ENCODE measurements around the gene ARG2.

ARG2 gene

DNA sequence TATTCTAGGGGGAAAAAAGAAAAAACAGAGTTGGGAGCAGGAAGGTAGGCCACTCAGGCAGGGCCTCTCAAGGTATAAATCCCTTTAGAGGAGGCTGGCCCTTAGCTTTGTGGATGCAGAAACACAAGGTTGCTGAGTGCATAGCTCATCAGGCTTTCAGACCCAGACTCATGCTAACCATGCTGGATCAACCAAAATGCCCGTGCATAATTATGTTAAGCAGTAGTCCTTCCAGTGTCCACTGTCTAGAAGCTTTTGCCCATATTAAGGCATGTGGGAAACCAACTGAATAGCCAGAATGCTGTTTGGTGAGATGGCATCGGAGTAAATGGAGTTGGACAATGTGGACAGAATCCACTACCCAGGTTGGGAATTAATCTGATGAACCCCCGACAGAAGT lies 18.9 kb downstream of the ARG2 start:
- H3K27ac Mint-ChIP-seq = no peak overlapping the region
- no peak overlapping the region for H3K4me3 Mint-ChIP-seq
- ATAC-seq (replicated peaks) = no peak

DNA sequence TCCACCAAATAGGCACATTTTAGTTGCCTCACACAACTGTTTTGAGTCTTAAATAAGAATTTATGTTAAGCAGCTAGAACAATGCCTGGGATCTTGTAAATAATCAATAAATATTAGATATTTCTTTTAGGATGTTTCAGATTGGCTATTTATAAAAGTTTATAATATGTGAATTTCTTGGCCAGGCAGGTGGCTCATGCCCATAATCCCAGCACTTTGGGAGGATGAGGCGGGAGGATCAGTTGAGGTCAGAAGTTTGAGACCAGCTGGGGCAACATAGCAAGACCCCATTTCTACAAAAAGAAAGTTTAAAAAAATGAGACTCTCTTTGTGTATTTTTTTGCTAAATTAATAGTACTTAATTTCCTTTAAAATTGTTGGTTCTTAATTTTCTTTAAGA lies 21.8 kb downstream of the ARG2 start:
- no peak for DNase-seq
- Mint-ChIP-seq H3K9me3 (no peaks in the 10 kb centered on the region), H3K27me3 (no peaks in the 10 kb centered on the region), H3K36me3 (peaks cover 12 to 22% of the 10 kb centered on the region in 2 donors), H3K4me1 (no peaks in the 10 kb centered on the region), H3K4me3 (no peak overlapping the region), H3K27ac (no peak overlapping the region)
- no peak for ATAC-seq (replicated peaks)

More for the DNA sequence above, 18.9 kb downstream of the ARG2 start:
- H3K36me3 Mint-ChIP-seq = peaks cover 7 to 12% of the 10 kb centered on the region in 2 donors
- no peaks in the 10 kb centered on the region for H3K4me1 Mint-ChIP-seq
- no peak for DNase-seq
- no peaks in the 10 kb centered on the region for H3K9me3 Mint-ChIP-seq
- H3K27me3 Mint-ChIP-seq = no peaks in the 10 kb centered on the region

DNA sequence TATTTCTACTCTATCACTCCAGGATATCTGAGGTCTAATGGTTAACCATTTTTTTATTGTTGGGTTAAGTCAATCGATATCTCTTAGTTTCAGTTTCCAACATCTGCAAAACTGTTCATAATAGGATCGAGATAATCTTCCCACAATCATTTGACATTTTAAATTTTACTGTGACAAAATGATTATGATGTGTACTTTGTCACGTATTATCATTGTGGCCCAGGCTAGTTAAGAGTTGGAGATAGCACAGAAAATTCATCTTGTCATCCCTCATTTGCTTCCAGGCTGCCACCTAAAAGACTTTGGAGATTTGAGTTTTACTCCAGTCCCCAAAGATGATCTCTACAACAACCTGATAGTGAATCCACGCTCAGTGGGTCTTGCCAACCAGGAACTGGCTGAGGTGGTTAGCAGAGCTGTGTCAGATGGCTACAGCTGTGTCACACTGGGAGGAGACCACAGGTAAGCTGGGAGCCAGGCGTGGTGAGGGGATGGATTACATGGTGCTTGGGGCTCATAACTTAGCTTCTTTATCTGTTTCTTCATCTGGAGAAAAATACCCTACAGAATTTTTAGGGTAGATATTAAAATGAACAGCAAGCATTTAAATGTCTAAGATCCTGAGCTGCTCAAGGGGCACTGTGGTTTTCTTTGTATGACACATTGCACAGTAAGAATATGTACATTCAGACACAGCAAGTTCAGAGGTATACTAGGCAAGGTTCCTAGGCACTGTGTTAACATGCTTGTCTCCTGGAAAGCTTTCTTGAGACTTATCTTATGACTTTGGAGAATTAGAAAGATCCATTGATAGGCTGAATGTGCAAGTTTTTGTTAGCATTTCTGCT lies 22.4 kb downstream of the ARG2 start:
- Mint-ChIP-seq H3K4me1 (no peaks in the 10 kb centered on the region), H3K4me3 (no peak overlapping the region), H3K36me3 (peaks cover 12 to 29% of the 10 kb centered on the region in 2 donors), H3K9me3 (no peaks in the 10 kb centered on the region), H3K27me3 (no peaks in the 10 kb centered on the region), H3K27ac (peak overlapping the region; percentile 38)
- ATAC-seq (replicated peaks) = no peak
- no peak for DNase-seq

DNA sequence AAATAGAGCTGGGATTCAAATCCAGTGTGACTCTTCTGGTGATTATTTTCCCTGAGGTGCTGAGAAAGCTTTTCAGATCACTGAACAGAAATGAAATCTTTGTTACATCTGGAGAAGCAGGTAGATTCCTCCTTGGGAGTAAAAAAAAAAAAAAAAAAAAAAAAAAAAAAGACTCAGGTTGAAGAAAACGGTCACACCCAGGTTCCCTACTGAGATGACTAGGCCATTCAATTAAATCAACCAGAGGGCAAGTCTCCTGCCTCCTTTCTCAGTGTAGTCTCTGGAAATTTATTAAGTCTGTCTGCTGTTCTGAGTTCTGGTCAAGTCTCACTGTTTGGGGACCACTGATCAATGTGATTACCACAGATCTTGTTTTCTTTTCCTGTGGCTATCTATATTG lies 24.0 kb downstream of the ARG2 start:
- H3K27ac Mint-ChIP-seq = no peak overlapping the region
- no peak overlapping the region for H3K4me3 Mint-ChIP-seq
- no peaks in the 10 kb centered on the region for H3K9me3 Mint-ChIP-seq
- ATAC-seq (replicated peaks) = no peak
- DNase-seq = no peak
- H3K36me3 Mint-ChIP-seq = peaks cover 12 to 30% of the 10 kb centered on the region in 2 donors
- H3K4me1 Mint-ChIP-seq = no peaks in the 10 kb centered on the region
- no peaks in the 10 kb centered on the region for H3K27me3 Mint-ChIP-seq

DNA sequence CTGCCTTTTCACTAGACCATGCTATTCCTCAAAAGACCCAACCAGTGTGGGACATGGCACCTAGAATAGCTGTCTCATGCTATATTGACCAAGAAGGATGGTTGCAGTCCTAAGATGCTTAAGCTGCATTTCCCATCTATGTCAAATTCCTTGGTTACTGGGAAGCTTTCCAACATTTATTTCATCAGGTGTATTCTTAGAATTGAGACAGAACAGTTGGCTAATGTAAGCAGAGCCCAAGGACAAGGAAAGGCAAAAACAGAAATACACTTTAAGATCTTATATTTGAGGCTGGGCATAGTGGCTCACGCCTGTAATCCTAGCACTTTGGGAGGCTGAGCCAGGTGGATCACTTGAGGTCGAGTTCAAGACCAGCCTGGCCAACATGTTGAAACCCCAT lies 24.7 kb downstream of the ARG2 start:
- H3K9me3 Mint-ChIP-seq = no peaks in the 10 kb centered on the region
- peaks cover 12 to 34% of the 10 kb centered on the region in 2 donors for H3K36me3 Mint-ChIP-seq
- no peak overlapping the region for H3K27ac Mint-ChIP-seq
- no peaks in the 10 kb centered on the region for H3K27me3 Mint-ChIP-seq
- no peaks in the 10 kb centered on the region for H3K4me1 Mint-ChIP-seq
- H3K4me3 Mint-ChIP-seq = no peak overlapping the region
- DNase-seq (no peak), ATAC-seq (replicated peaks) (no peak)

DNA sequence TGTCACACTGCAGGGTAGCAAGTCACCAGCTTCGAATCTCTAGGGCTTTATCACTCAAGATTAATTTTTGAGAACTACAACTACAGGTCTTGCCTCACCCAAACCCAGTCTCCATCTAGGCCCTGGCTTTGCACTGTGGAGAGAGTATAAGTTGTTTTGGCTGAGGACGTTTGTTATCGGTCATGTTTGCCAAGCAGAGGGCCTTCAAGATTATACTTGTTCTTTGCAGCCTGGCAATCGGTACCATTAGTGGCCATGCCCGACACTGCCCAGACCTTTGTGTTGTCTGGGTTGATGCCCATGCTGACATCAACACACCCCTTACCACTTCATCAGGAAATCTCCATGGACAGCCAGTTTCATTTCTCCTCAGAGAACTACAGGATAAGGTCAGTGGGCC lies 25.7 kb downstream of the ARG2 start:
- Mint-ChIP-seq H3K27ac (no peak overlapping the region), H3K4me3 (no peak overlapping the region), H3K4me1 (no peaks in the 10 kb centered on the region), H3K9me3 (no peaks in the 10 kb centered on the region), H3K36me3 (peaks cover 14 to 39% of the 10 kb centered on the region in 2 donors), H3K27me3 (no peaks in the 10 kb centered on the region)
- DNase-seq = no peak
- no peak for ATAC-seq (replicated peaks)

DNA sequence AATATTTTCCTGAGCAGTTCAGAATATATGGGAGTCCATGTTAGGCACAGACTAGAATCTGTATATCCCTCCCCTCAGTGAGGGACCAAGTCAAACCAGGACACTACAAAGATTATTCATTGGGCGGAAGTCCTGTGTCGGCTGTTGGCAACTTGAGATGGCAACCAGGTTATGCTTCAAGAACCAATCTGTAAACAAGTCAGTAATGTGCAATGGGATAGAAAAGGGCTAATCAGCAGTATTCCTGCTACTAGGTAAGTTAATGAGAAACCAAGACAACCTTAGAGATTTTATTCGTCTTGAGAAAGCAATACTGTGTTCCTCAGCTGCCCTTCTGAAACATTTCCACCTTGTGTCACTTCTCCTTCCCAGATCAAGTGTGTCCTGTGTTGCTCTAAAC lies 26.4 kb downstream of the ARG2 start:
- Mint-ChIP-seq H3K36me3 (peaks cover 18 to 46% of the 10 kb centered on the region in 2 donors), H3K27ac (no peak overlapping the region), H3K4me1 (no peaks in the 10 kb centered on the region), H3K4me3 (no peak overlapping the region), H3K27me3 (no peaks in the 10 kb centered on the region), H3K9me3 (no peaks in the 10 kb centered on the region)
- DNase-seq (no peak), ATAC-seq (replicated peaks) (no peak)

DNA sequence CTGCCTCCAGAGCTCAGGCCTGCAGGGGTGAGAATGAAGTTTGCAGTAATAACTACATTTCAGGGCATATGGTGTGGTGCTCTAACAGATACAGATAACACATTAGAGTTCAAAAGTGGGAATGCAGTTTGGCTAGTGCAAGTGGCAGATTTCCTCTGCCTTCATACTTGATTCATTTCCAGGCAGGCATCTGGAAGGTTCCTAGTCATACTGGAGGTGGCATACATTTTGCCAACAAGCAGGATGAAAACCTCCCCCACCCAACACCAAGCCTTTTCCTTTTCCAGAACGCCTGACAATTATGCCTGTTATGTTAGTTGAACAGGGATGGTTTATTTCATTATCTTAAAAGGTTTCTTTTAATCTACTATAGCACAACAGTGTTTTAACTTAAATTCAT lies 30.4 kb downstream of the ARG2 start:
- no peak for DNase-seq
- no peak for ATAC-seq (replicated peaks)
- no peaks in the 10 kb centered on the region for H3K27me3 Mint-ChIP-seq
- H3K27ac Mint-ChIP-seq = no peak overlapping the region
- no peak overlapping the region for H3K4me3 Mint-ChIP-seq
- no peaks in the 10 kb centered on the region for H3K9me3 Mint-ChIP-seq
- no peaks in the 10 kb centered on the region for H3K4me1 Mint-ChIP-seq
- H3K36me3 Mint-ChIP-seq = peaks cover 9 to 42% of the 10 kb centered on the region in 2 donors

DNA sequence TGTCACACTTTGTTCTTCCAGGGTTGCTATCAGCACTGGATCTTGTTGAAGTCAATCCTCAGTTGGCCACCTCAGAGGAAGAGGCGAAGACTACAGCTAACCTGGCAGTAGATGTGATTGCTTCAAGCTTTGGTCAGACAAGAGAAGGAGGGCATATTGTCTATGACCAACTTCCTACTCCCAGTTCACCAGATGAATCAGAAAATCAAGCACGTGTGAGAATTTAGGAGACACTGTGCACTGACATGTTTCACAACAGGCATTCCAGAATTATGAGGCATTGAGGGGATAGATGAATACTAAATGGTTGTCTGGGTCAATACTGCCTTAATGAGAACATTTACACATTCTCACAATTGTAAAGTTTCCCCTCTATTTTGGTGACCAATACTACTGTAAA lies 31.0 kb downstream of the ARG2 start:
- no peak overlapping the region for H3K4me3 Mint-ChIP-seq
- H3K9me3 Mint-ChIP-seq = no peaks in the 10 kb centered on the region
- H3K27me3 Mint-ChIP-seq = no peaks in the 10 kb centered on the region
- DNase-seq (no peak), ATAC-seq (replicated peaks) (no peak)
- H3K36me3 Mint-ChIP-seq = peaks cover 7 to 39% of the 10 kb centered on the region in 2 donors
- peak overlapping the region; percentile 25 for H3K27ac Mint-ChIP-seq
- no peaks in the 10 kb centered on the region for H3K4me1 Mint-ChIP-seq

DNA sequence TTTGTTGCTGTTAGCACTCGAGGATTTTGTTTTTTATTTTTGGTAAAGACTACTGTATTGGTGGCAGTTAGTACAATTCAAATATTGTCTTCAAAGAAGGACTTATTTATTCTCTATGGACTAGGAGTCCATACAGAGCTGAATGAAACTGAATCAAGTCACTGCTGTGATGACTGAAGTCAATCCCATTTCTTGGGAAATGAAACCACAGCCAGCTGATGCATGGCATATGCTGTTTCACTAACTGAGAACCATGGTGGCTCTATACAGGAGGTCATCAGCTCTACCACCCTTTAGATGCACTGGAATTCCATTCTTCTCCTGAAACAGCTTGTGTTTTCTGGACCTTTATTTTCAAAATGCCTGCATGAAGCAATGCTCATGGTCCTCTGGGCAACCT lies 32.5 kb downstream of the ARG2 start:
- Mint-ChIP-seq H3K36me3 (peaks cover 9 to 31% of the 10 kb centered on the region in 2 donors), H3K27me3 (no peaks in the 10 kb centered on the region), H3K27ac (no peak overlapping the region), H3K9me3 (no peaks in the 10 kb centered on the region), H3K4me3 (no peak overlapping the region), H3K4me1 (no peaks in the 10 kb centered on the region)
- peak in 1 of 2 donors; percentile 45 for ATAC-seq (replicated peaks)
- DNase-seq = no peak

DNA sequence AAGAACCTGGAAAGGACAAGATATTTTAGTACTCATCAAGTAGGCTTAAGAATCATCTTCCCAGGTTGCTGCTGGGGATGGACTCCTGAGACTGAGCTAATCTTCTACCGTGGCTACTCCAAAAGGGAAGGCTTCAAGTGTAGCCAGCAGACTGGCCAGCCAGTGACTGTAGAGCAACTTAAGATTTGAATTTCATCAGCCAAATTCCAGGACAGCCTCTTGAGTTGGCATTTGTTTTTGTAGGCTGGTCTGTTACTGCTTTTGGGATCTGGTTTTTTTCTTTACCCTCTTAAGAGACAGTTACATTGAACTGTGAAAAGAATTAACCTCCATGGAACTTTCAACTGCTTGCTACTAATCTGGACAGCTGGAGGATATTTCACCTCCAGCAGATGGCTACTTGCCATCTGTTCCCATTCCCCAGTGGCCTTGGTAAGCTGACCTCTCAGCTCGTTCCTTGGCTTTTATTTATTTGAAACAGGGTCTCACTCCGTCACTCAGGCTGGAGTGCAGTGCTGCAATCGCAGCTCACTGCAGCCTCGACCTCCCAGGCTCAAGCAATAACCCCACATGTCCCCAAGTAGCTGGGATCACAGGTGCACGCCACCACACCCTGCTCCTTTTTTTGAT lies 34.0 kb downstream of the ARG2 start:
- Mint-ChIP-seq H3K4me3 (no peak overlapping the region), H3K36me3 (peaks cover 14 to 37% of the 10 kb centered on the region in 2 donors), H3K27me3 (no peaks in the 10 kb centered on the region), H3K9me3 (no peaks in the 10 kb centered on the region), H3K4me1 (no peaks in the 10 kb centered on the region), H3K27ac (no peak overlapping the region)
- ATAC-seq (replicated peaks) = no peak
- no peak for DNase-seq

DNA sequence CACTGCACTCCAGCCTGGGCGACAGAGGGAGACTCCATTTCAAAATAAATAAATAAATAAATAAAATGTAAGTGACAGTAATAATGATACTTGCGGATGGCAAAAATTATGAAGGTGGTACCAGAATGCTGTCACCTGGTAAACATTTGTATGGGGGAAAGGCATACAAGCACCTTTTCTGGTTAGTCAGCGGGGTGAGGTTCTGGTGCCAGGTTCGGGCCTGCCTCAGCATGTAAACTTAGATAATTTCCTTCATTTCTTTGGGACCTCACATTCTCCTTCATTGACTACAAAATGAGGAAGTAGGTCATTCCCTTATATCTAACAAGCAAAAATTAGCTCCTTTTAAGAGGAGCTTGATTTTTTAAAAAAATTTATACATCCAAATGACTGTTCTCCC lies 43.9 kb downstream of the ARG2 start:
- no peaks in the 10 kb centered on the region for H3K27me3 Mint-ChIP-seq
- ATAC-seq (replicated peaks) (no peak), DNase-seq (no peak)
- no peak overlapping the region for H3K4me3 Mint-ChIP-seq
- no peaks in the 10 kb centered on the region for H3K9me3 Mint-ChIP-seq
- H3K4me1 Mint-ChIP-seq = peaks cover 19 to 28% of the 10 kb centered on the region in 2 donors
- H3K27ac Mint-ChIP-seq = no peak overlapping the region
- H3K36me3 Mint-ChIP-seq = peaks cover 7 to 13% of the 10 kb centered on the region in 2 donors

DNA sequence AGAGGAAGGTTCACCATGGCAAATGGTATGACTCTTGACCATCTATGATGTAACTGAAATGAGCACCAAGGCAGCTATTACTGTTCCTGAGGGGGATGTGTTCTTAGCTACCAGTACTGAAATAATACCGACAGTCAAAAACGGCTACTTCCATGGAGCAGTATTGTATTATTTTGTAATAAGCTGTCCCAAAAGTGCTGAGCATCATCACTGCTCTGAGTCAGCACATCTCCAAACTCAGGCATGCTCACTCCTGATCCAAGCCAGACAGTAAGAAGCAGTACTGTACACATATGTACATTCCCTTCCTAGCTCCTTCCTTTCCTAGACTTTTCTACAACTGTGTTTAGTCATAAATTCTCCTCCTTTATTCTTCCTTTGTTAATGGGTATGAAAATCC lies 46.1 kb downstream of the ARG2 start:
- Mint-ChIP-seq H3K4me1 (peaks cover 24 to 47% of the 10 kb centered on the region in 2 donors), H3K27me3 (no peaks in the 10 kb centered on the region), H3K9me3 (no peaks in the 10 kb centered on the region), H3K36me3 (peaks cover 7 to 8% of the 10 kb centered on the region in 2 donors), H3K4me3 (no peak overlapping the region), H3K27ac (no peak overlapping the region)
- no peak for ATAC-seq (replicated peaks)
- no peak for DNase-seq

DNA sequence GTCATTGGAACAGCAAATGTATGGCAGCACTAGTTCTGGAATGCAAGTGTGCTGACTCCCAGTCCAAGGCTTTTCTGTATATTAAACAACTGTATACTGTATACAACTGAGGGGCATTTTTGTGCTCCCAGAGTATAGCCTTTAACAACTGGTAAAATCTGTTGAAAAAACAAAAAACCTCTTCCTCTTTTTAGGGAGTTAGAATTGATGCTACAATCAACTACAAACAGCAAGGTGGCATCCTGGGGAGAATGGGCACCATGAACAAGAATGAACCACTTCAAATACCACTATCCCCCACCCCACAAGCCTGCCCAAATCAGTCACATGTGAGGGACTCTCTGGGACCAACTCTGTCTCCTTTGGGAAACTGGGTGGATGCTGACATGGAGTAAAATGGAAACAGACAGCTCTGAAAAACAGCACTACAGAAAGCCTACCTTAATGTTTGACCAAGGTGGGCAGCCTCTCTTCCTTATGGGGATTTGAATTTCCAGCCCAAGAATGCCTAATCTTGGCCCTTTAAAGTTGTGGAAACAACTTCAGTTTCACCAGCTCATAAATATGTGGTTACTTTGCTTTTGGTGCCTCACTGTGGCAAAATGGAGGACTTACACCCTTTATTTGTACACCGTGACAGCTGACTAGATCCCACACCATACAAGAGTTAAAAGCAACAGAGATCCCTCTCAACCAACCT lies 47.2 kb downstream of the ARG2 start:
- Mint-ChIP-seq H3K4me3 (no peak overlapping the region), H3K27ac (peak overlapping the region; percentile 82), H3K4me1 (peaks cover 24 to 51% of the 10 kb centered on the region in 2 donors), H3K36me3 (peaks cover 7 to 8% of the 10 kb centered on the region in 2 donors), H3K9me3 (no peaks in the 10 kb centered on the region), H3K27me3 (no peaks in the 10 kb centered on the region)
- DNase-seq = no peak
- ATAC-seq (replicated peaks) = peak; percentile 83 to 86

Data from stimulated activated naive B cell treated with anti-CD40 and anti-IgM and Interleukin-4, amounts not matched to agents 10 μg/mL and 1 μg/mL and 100 μg/mL, for 72 hours (primary cell).